Choroid plexus epithelial cell (primary cell): ENCODE results near the gene KCTD5.

Source experiments
- DNase-seq: peaks from one replicate; pipeline ENCODE4 v3.0.0-alpha.2; 2010; ENCODE audit warnings: low read depth
- H3K4me3 ChIP-seq: 2 replicates; pipeline ENCODE4 v1.5.1; 2011; ENCODE audit warnings: low read depth, mild to moderate bottlenecking, control low read depth, low read length, moderate library complexity
- TF ChIP-seq, protein P1 (sequence below): conservative IDR thresholded peaks from 2 replicates; pipeline ENCODE4 v1.5.1; 2011; ENCODE audit warnings: low read depth, mild to moderate bottlenecking, control low read depth, inconsistent platforms, low read length, moderate library complexity

Gene KCTD5

DNA sequence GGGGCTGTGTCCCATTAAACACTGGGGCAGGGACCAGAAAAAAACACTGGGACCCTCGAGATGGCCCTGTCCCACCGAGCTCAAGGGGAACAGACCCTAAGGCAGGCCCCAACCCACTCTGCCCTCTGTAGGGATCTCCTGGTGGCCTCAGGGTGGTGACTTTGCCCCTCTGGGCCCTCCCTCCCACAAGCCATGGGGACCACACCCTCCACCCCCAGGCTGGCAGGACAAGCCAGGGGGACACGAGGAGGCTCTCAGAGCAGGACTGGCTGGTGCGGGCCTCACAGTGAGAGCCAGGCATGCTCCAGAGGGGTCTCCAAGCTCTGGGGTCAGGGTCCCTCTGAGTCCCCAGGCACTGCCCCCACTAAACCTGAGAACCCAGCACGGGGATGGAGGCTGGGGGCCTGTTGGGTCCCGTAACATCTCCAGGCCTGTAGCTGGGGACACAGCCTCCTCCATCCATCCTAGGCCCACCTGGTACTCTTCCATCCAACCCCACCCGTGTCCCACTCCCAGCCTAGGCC lies 55.6 kb downstream of the KCTD5 start:
- TF ChIP-seq, protein P1, sequence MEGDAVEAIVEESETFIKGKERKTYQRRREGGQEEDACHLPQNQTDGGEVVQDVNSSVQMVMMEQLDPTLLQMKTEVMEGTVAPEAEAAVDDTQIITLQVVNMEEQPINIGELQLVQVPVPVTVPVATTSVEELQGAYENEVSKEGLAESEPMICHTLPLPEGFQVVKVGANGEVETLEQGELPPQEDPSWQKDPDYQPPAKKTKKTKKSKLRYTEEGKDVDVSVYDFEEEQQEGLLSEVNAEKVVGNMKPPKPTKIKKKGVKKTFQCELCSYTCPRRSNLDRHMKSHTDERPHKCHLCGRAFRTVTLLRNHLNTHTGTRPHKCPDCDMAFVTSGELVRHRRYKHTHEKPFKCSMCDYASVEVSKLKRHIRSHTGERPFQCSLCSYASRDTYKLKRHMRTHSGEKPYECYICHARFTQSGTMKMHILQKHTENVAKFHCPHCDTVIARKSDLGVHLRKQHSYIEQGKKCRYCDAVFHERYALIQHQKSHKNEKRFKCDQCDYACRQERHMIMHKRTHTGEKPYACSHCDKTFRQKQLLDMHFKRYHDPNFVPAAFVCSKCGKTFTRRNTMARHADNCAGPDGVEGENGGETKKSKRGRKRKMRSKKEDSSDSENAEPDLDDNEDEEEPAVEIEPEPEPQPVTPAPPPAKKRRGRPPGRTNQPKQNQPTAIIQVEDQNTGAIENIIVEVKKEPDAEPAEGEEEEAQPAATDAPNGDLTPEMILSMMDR, result no peak
- H3K4me3 ChIP-seq, result no peak overlapping the region
- DNase-seq, result no peak

DNA sequence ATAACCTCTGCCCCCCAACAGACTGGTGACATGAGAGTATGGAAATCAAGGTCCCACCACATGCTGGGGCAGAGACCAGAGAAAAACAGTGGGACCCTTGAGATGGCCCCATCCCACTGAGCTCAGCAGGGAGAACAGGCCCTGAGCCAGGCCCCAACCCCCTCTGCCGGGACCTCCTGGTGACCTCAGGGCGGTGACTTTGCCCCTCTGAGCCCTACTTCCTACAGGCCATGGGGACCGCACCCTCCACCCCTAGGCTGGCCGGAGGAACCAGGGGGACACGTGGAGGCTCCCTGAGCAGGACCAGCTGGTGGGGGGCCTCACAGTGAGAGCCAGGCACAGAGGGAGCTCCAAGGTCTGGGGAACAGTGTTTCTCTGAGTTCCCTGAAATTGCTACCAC lies 56.3 kb downstream of the KCTD5 start:
- no peak overlapping the region for H3K4me3 ChIP-seq
- TF ChIP-seq, protein P1, result no peak
- no peak for DNase-seq

DNA sequence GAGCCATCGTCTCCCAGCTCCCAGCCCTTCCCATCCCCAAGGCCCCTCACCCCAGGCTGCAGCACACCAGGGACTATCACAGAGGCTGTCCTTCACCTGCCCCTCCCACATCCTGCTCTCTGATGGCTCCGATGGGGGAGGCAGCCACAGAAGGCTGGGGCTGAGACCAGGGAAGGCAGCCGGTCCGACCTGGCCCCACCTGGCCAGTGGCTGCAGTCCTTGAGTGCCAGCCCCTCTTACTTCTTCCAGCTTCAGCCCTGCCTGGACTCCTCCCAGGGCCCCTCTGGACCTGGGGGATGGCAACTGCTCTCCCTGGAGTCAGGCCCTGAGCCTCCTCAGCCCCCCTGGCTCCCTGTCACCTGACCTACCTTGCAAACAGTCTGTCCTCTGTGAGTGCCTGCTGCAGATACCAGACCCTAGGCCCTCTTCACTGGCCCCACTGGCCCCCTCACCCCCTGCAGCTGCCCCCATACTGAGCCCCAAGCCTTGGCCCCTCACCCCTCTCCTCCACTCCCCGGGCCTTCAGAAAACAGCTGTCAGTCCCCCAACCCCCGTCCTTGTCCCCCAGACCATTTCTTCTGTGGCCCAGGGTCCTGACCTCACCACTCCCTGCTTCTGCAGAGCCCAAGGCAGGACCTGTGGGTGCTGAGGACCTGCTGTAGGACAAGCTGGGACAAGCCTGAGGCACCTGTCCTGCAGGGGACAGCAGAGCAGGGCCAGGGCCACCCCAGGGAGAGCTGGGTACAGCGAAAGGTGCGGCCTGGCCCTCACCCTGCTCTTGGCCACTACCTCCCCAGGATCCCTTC lies 57.5 kb downstream of the KCTD5 start:
- DNase-seq, result no peak
- no peak overlapping the region for H3K4me3 ChIP-seq
- TF ChIP-seq, protein P1, result no peak

DNA sequence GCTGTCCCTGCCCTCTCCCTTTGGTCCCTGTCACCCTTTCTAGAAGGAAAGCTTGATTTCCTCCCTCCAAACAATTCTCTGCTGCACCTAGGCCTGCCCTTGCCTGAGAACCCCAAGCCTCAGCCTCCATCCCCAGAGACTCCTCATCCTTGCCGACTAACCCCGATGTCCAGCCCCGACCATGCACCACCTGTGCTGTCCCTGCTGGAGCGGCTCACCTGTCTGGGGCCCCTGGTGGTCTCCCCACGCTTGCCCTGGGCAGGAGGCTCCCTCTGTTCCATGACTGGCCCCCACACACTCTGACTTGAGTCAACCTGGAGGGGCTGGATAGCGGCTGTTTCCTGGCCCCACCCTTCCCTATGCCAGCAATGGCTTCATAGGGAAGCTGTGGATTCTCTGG lies 58.2 kb downstream of the KCTD5 start:
- TF ChIP-seq, protein P1, result no peak
- no peak overlapping the region for H3K4me3 ChIP-seq
- DNase-seq, result no peak

DNA sequence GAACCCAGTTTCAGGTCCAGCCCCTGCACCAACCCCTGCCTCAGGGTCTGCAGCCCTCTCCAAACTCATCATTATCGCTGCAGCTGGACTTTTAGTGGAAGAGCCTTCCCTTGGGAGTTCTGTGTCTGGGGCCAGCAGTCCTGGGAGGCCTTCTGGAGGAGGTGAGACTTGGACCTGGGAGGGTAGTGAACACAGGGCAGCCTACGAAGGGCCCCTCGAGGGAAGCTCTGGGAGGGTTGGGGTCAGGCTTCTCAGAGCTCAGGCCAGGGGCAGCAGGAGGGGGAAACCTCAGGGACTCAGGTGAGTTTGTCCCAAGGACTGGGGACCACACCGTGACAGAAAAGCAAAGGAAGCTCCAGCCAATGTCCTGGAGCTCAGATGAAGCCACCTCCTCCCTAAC lies 58.8 kb downstream of the KCTD5 start:
- DNase-seq, result no peak
- H3K4me3 ChIP-seq, result no peak overlapping the region
- TF ChIP-seq, protein P1, result no peak

DNA sequence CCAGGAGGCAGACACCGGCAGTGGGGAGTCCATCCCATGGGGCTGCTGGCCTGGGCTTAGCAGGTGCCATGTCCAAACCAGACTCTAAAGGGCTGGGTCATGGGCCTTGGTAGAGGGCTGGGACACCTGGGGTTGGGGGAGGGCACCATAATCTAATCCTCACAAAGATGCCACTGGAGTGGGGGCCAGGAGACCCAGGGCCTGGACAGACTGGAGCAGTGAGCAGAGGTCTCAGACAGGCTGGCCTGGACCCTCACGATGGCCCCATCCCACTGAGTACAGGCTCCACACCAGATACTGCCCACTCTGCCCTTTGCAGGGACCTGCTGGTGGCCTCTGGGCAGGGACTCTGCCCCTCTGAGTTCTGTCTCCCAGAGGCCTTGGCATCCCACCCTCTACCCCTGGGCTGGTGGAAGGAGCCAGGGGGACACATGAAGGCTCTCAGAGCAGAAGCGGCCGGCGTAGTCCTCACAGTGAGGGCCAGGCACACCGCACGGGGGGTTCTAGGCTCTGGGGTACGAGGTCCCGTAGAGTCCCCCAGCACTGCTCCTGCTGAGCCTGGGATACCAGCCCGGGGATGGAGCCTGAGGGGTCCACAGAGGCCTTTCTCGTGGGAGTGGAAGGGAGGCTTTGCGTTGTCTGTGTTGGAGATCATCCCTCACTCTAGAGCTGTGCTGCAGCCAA lies 60.1 kb downstream of the KCTD5 start:
- no peak for DNase-seq
- no peak overlapping the region for H3K4me3 ChIP-seq

More for the DNA sequence above, 60.1 kb downstream of the KCTD5 start:
- TF ChIP-seq, protein P1, result no peak
